H9 (cell line): ENCODE results near the gene COQ8B. TPM values are rescaled to one million over a fixed set of nuclear protein-coding genes. Genes with fewer than 3 reads are reported as not detected.

Source experiments
- DNase-seq: peaks from one replicate; pipeline ENCODE4 v3.0.0-alpha.2; 2017
- H2AFZ ChIP-seq: one replicate; pipeline ENCODE4 v1.6.1; 2013; ENCODE audit warnings: mild to moderate bottlenecking, low read length, control low read depth, moderate library complexity
- H2AK5ac ChIP-seq: 2 replicates; pipeline ENCODE4 v1.6.1; 2013; ENCODE audit warnings: low read length, control low read depth, mixed read lengths; ENCODE audit not compliant: insufficient read length
- H2BK120ac ChIP-seq: one replicate; pipeline ENCODE4 v1.6.1; 2013; ENCODE audit warnings: low read depth, mild to moderate bottlenecking, low read length, control low read depth, inconsistent platforms; ENCODE audit not compliant: poor library complexity, severe bottlenecking
- H2BK12ac ChIP-seq: 2 replicates; pipeline ENCODE4 v1.6.1; 2013; ENCODE audit warnings: low read length, control low read depth, mixed read lengths, low read depth; ENCODE audit not compliant: insufficient read length
- H2BK15ac ChIP-seq: 2 replicates; pipeline ENCODE4 v1.6.1; 2013; ENCODE audit warnings: low read depth, low read length, control low read depth
- H2BK20ac ChIP-seq: one replicate; pipeline ENCODE4 v1.6.1; 2013; ENCODE audit warnings: low read depth, mild to moderate bottlenecking, low read length, control low read depth, inconsistent platforms; ENCODE audit not compliant: poor library complexity, severe bottlenecking
- H2BK5ac ChIP-seq: 2 replicates; pipeline ENCODE4 v1.6.1; 2013; ENCODE audit warnings: low read length, control low read depth, mixed read lengths; ENCODE audit not compliant: insufficient read length
- H3K14ac ChIP-seq: 2 replicates; pipeline ENCODE4 v1.6.1; 2013; ENCODE audit warnings: low read length, control low read depth; ENCODE audit not compliant: insufficient read depth
- H3K18ac ChIP-seq: 2 replicates; pipeline ENCODE4 v1.6.1; 2013; ENCODE audit warnings: low read depth, mild to moderate bottlenecking, mixed read lengths, low read length, control low read depth; ENCODE audit not compliant: insufficient read length
- H3K23ac ChIP-seq: 2 replicates; pipeline ENCODE4 v1.6.1; 2013; ENCODE audit warnings: low read length, control low read depth, mixed read lengths, low read depth; ENCODE audit not compliant: insufficient read length
- H3K23me2 ChIP-seq: 2 replicates; pipeline ENCODE4 v1.6.1; 2013; ENCODE audit warnings: low read depth, mild to moderate bottlenecking, mixed read lengths, low read length, control low read depth; ENCODE audit not compliant: insufficient read length, poor library complexity, severe bottlenecking
- H3K27ac ChIP-seq: 2 replicates; pipeline ENCODE4 v1.5.1; 2013; ENCODE audit warnings: low read length, control low read depth, mixed read lengths, low read depth; ENCODE audit not compliant: insufficient read length
- H3K27me3 ChIP-seq: 2 replicates; pipeline ENCODE4 v1.6.1; 2013; ENCODE audit warnings: low read length, control low read depth, inconsistent platforms; ENCODE audit not compliant: insufficient read depth
- H3K4ac ChIP-seq: 2 replicates; pipeline ENCODE4 v1.6.1; 2013; ENCODE audit warnings: low read depth, mild to moderate bottlenecking, control low read depth, inconsistent platforms, low read length, moderate library complexity
- H3K4me1 ChIP-seq: 2 replicates; pipeline ENCODE4 v1.6.1; 2013; ENCODE audit warnings: low read length, control low read depth, inconsistent platforms; ENCODE audit not compliant: insufficient read depth
- H3K4me2 ChIP-seq: 2 replicates; pipeline ENCODE4 v1.6.1; 2013; ENCODE audit warnings: low read length, control low read depth, mixed read lengths; ENCODE audit not compliant: insufficient read length, insufficient read depth
- H3K56ac ChIP-seq: 2 replicates; pipeline ENCODE4 v1.6.1; 2013; ENCODE audit warnings: low read depth, mild to moderate bottlenecking, mixed read lengths, low read length, control low read depth; ENCODE audit not compliant: insufficient read length
- H3K79me1 ChIP-seq: 2 replicates; pipeline ENCODE4 v1.6.1; 2013; ENCODE audit warnings: low read depth, mild to moderate bottlenecking, moderate library complexity, low read length, control low read depth, inconsistent platforms; ENCODE audit not compliant: insufficient read depth, poor library complexity, severe bottlenecking
- H3K79me2 ChIP-seq: 2 replicates; pipeline ENCODE4 v1.6.1; 2013; ENCODE audit warnings: low read length, control low read depth, inconsistent platforms; ENCODE audit not compliant: insufficient read depth
- H3K9ac ChIP-seq: 2 replicates; pipeline ENCODE4 v1.6.1; 2013; ENCODE audit warnings: low read length, control low read depth, mixed read lengths; ENCODE audit not compliant: insufficient read length; ENCODE audit errors: extremely low read depth
- H3K9me3 ChIP-seq: one replicate; pipeline ENCODE4 v1.6.1; 2013; ENCODE audit warnings: low read depth, low read length, inconsistent platforms; ENCODE audit not compliant: control insufficient read depth
- H3T11ph ChIP-seq: one replicate; pipeline ENCODE4 v1.6.1; 2013; ENCODE audit warnings: mild to moderate bottlenecking, low read length, control low read depth, inconsistent platforms
- H4K20me1 ChIP-seq: one replicate; pipeline ENCODE4 v1.6.1; 2013; ENCODE audit not compliant: control insufficient read depth, insufficient read length, insufficient read depth
- H4K5ac ChIP-seq: 2 replicates; pipeline ENCODE4 v1.6.1; 2013; ENCODE audit warnings: low read depth, mild to moderate bottlenecking, mixed read lengths, low read length, control low read depth; ENCODE audit not compliant: insufficient read length
- H4K8ac ChIP-seq: replicated peaks from 2 replicates; pipeline ENCODE4 v1.6.1; 2013; ENCODE audit warnings: low read length, control low read depth, mixed read lengths, low read depth; ENCODE audit not compliant: insufficient read length
- H4K91ac ChIP-seq: 2 replicates; pipeline ENCODE4 v1.6.1; 2013; ENCODE audit warnings: low read depth, mild to moderate bottlenecking, moderate library complexity, mixed read lengths, low read length, control low read depth; ENCODE audit not compliant: insufficient read length
- H3K27ac Mint-ChIP-seq, 3 experiments: 2 replicates in 2 of 3; 3 replicates in 1 of 3; pipeline ENCODE4 v1.8.0; 2020 to 2021; ENCODE audit warnings: mixed read lengths in 3 of 3, mild to moderate bottlenecking in 1 of 3, moderate library complexity in 1 of 3
- H3K27me3 Mint-ChIP-seq: 2 replicates; pipeline ENCODE4 v1.8.0; 2021; ENCODE audit warnings: low read depth, mild to moderate bottlenecking, moderate library complexity, mixed read lengths
- H3K36me3 Mint-ChIP-seq, 3 experiments: 2 replicates in 2 of 3; 3 replicates in 1 of 3; pipeline ENCODE4 v1.8.0; 2020 to 2021; ENCODE audit warnings: low read depth in 3 of 3, mixed read lengths in 3 of 3; ENCODE audit not compliant: insufficient read depth in 1 of 3
- H3K4me1 Mint-ChIP-seq, 2 experiments: 2 replicates each; pipeline ENCODE4 v1.8.0; 2020; ENCODE audit warnings: mixed read lengths in 2 of 2
- H3K4me3 Mint-ChIP-seq, 2 experiments: 2 replicates in 1 of 2; 3 replicates in 1 of 2; pipeline ENCODE4 v1.8.0; 2020 to 2021; ENCODE audit warnings: mild to moderate bottlenecking in 2 of 2, mixed read lengths in 2 of 2, moderate library complexity in 1 of 2
- H3K9me3 Mint-ChIP-seq, 2 experiments: 2 replicates in 1 of 2; 3 replicates in 1 of 2; pipeline ENCODE4 v1.8.0; 2020; ENCODE audit warnings: mild to moderate bottlenecking in 2 of 2, mixed read lengths in 2 of 2, moderate library complexity in 1 of 2
- CTCF ChIP-seq: fragments of 200-600 bp; sonication (generic); conservative IDR thresholded peaks from 3 replicates; pipeline ENCODE4 v1.8.0; 2021; ENCODE audit warnings: antibody characterized with exemption, mild to moderate bottlenecking
- WGBS: extraction: QIAGEN DNeasy Blood & Tissue Kit; methylation state at CpG from one replicate; pipeline ENCODE4 v1.1.7; 2013; ENCODE audit warnings: missing lambda C conversion rate, low lambda C conversion rate, mixed read lengths; ENCODE audit not compliant: insufficient read length; ENCODE audit errors: extremely low coverage; 5-methylcytosine and 5-hydroxymethylcytosine counted together
- total RNA-seq: library from RNA; stranded (reverse); gene quantifications from 2 replicates; pipeline ENCODE4 v1.2.1, GENCODE V29; 2021

The COQ8B gene
- total RNA-seq, 1 experiment from 2014 or later: 40.5 TPM

GRCh38 chr19:40677156-40677555 is 39.5 kb downstream of the COQ8B start:
- H3K4ac ChIP-seq: no peak overlapping the region
- H3K9ac ChIP-seq: no peak overlapping the region
- H4K5ac ChIP-seq: no peak overlapping the region
- H3K4me1 ChIP-seq: no peaks in the 10 kb centered on the region
- no peak for TF ChIP-seq CTCF
- Mint-ChIP-seq H3K27ac (no peak overlapping the region), H3K27me3 (no peaks in the 10 kb centered on the region), H3K4me1 (no peaks in the 10 kb centered on the region), H3K36me3 (peaks cover 11 to 57% (median 50%) of the 10 kb centered on the region in 3 experiments), H3K9me3 (no peaks in the 10 kb centered on the region), H3K4me3 (no peak overlapping the region)
- H2AK5ac ChIP-seq: no peak overlapping the region
- no peak overlapping the region for H2AFZ ChIP-seq
- no peak overlapping the region for H3K27ac ChIP-seq
- no peak overlapping the region for H3K18ac ChIP-seq
- H2BK20ac ChIP-seq: no peak overlapping the region
- no peaks in the 10 kb centered on the region for H3K27me3 ChIP-seq
- no peak overlapping the region for H2BK5ac ChIP-seq
- H2BK120ac ChIP-seq: no peak overlapping the region
- DNase-seq: no peak
- no peaks in the 10 kb centered on the region for H3K79me1 ChIP-seq
- H2BK15ac ChIP-seq: no peak overlapping the region
- H4K8ac ChIP-seq: no peak overlapping the region
- H3K4me2 ChIP-seq: no peak overlapping the region
- H4K91ac ChIP-seq: no peak overlapping the region
- no peak overlapping the region for H3T11ph ChIP-seq
- H3K23me2 ChIP-seq: no peaks in the 10 kb centered on the region
- no peak overlapping the region for H3K23ac ChIP-seq
- H3K9me3 ChIP-seq: no peaks in the 10 kb centered on the region
- H3K79me2 ChIP-seq: no peaks in the 10 kb centered on the region
- H3K14ac ChIP-seq: no peak overlapping the region
- no peaks in the 10 kb centered on the region for H4K20me1 ChIP-seq
- no peak overlapping the region for H2BK12ac ChIP-seq
- no CpG with 5 or more reads among the region's 23 CpGs for WGBS
- H3K56ac ChIP-seq: no peak overlapping the region
